Measurements from ENCODE around the gene MAGI1. TPM values are rescaled to one million over a fixed set of nuclear protein-coding genes. Genes with fewer than 3 reads are reported as not detected.
A peak's percentile ranks its signal among the peaks of the same experiment; 100 is the strongest.

MAGI1 gene
- 5.0 and 8.4 TPM in 2 replicates for total RNA-seq

- no peaks in the 10 kb centered on the region for H3K27me3 ChIP-seq (ENCODE audit: control insufficient read depth, insufficient read depth, low read length)
These were observed at the start of gene MAGI1 for GRCh38 chr3:66038726-66039589. MAGI1 (minus strand) TSS chr3:66038918; CDS start chr3:66038308, 610 bp downstream.

GRCh38 chr3:66083784-66084213 lies 45.1 kb upstream of the MAGI1 start:
- no peak for DNase-seq (ENCODE audit: low read depth)
- FAIRE-seq = no peak
- no peaks in the 10 kb centered on the region for H3K36me3 ChIP-seq (ENCODE audit: control insufficient read depth, insufficient read depth, low read length)
- no peak overlapping the region for H3K4me3 ChIP-seq (ENCODE audit: low read depth, low read length)
- no peaks in the 10 kb centered on the region for H3K27me3 ChIP-seq (ENCODE audit: control insufficient read depth, insufficient read depth, low read length)
- no peak for TF ChIP-seq CTCF (IDR thresholded peaks at IDR 0.05; ENCODE audit: insufficient read depth, low read length, severe bottlenecking)

More at GRCh38 chr3:66038726-66039589, at the start of gene MAGI1:
- FAIRE-seq (no peak), DNase-seq (ENCODE audit: low read depth) (peak; percentile 85)
- TF ChIP-seq CTCF (IDR thresholded peaks at IDR 0.05; ENCODE audit: insufficient read depth, low read length, severe bottlenecking) = no peak
- Histone ChIP-seq H3K4me3 (ENCODE audit: low read depth, low read length) (peak within 1 kb of the TSS; percentile 69), H3K36me3 (ENCODE audit: control insufficient read depth, insufficient read depth, low read length) (no peaks in the 10 kb centered on the region)

- Histone ChIP-seq H3K27me3 (ENCODE audit: control insufficient read depth, insufficient read depth, low read length) (no peaks in the 10 kb centered on the region), H3K36me3 (ENCODE audit: control insufficient read depth, insufficient read depth, low read length) (no peaks in the 10 kb centered on the region), H3K4me3 (ENCODE audit: low read depth, low read length) (no peak overlapping the region)
- FAIRE-seq (no peak), DNase-seq (ENCODE audit: low read depth) (no peak)
- TF ChIP-seq CTCF (IDR thresholded peaks at IDR 0.05; ENCODE audit: insufficient read depth, low read length, severe bottlenecking) = no peak
These were observed 44.5 kb upstream of the MAGI1 start for GRCh38 chr3:66083096-66083678.

- no peak for TF ChIP-seq CTCF (IDR thresholded peaks at IDR 0.05; ENCODE audit: insufficient read depth, low read length, severe bottlenecking)
- Histone ChIP-seq H3K36me3 (ENCODE audit: control insufficient read depth, insufficient read depth, low read length) (no peaks in the 10 kb centered on the region), H3K4me3 (ENCODE audit: low read depth, low read length) (no peak overlapping the region), H3K27me3 (ENCODE audit: control insufficient read depth, insufficient read depth, low read length) (no peaks in the 10 kb centered on the region)
- DNase-seq (ENCODE audit: low read depth) (no peak), FAIRE-seq (no peak)
These were observed 44.0 kb upstream of the MAGI1 start for GRCh38 chr3:66082679-66083078.

GRCh38 chr3:66080167-66080566 lies 41.4 kb upstream of the MAGI1 start:
- FAIRE-seq = no peak
- TF ChIP-seq CTCF (IDR thresholded peaks at IDR 0.05; ENCODE audit: insufficient read depth, low read length, severe bottlenecking) = no peak
- DNase-seq (ENCODE audit: low read depth) = no peak
- Histone ChIP-seq H3K4me3 (ENCODE audit: low read depth, low read length) (no peak overlapping the region), H3K27me3 (ENCODE audit: control insufficient read depth, insufficient read depth, low read length) (no peaks in the 10 kb centered on the region), H3K36me3 (ENCODE audit: control insufficient read depth, insufficient read depth, low read length) (no peaks in the 10 kb centered on the region)

Measured in bronchial epithelial cell (primary cell).